Left renal pelvis (tissue), 4 donors: ENCODE data around the gene PLA2G6. TPM values are rescaled to one million over a fixed set of nuclear protein-coding genes. Genes with fewer than 3 reads are reported as not detected.
"Not testable (repeated sequence)": the region's sequence is repeated elsewhere in the genome, so short reads cannot be mapped to it uniquely, and the experiment has no call there.

Experiments
- DNase-seq, 4 donors: peaks; one replicate each; pipeline ENCODE4 v3.0.0-alpha.2; 2013; ENCODE audit warnings: low read depth in 4 of 4, low spot score in 3 of 4
- polyA plus RNA-seq, 4 donors: library from polyadenylated mRNA; unstranded; fragments of 120-200 nt; gene quantifications; one replicate each; pipeline ENCODE4 v1.2.1, GENCODE V29; 2013; ENCODE audit not compliant: insufficient read length in 4 of 4

The PLA2G6 gene
- polyA plus RNA-seq, 4 donors: 29.6 to 66.9 (median 35.2) TPM

GRCh38 chr22:38089474-38089851 is 92.2 kb downstream of the PLA2G6 start:
- no peak for DNase-seq

- DNase-seq: no peak
Measured at GRCh38 chr22:38088629-38089473, 92.8 kb downstream of the PLA2G6 start.

GRCh38 chr22:38087855-38088254 is 93.8 kb downstream of the PLA2G6 start:
- no peak for DNase-seq

- DNase-seq: no peak
Measured at GRCh38 chr22:38086942-38087341, 94.7 kb downstream of the PLA2G6 start.

GRCh38 chr22:38086001-38086845 is 95.4 kb downstream of the PLA2G6 start:
- DNase-seq: no peak

- DNase-seq: no peak
Measured at GRCh38 chr22:38085501-38085900, 96.1 kb downstream of the PLA2G6 start.

- no peak for DNase-seq
Measured at GRCh38 chr22:38085056-38085455, 96.6 kb downstream of the PLA2G6 start.

- no peak for DNase-seq
Measured at GRCh38 chr22:38083931-38084631, 97.5 kb downstream of the PLA2G6 start, which contains the start of gene SLC16A8. Gene SLC16A8, minus strand, starts transcription at chr22:38084184. Its CDS starts 1,311 bp downstream, at chr22:38082873.

GRCh38 chr22:38082986-38083710 is 98.5 kb downstream of the PLA2G6 start:
- DNase-seq: no peak

- no peak for DNase-seq
Measured at GRCh38 chr22:38081941-38082828, 99.4 kb downstream of the PLA2G6 start.

GRCh38 chr22:38081636-38081940 is 100.0 kb downstream of the PLA2G6 start:
- no peak for DNase-seq

GRCh38 chr22:38080850-38081635 is 100.6 kb downstream of the PLA2G6 start:
- no peak for DNase-seq

- no peak for DNase-seq
Measured at GRCh38 chr22:38080474-38080849, 101.2 kb downstream of the PLA2G6 start.

- DNase-seq: no peak
Measured at GRCh38 chr22:38079804-38080203, 101.8 kb downstream of the PLA2G6 start.

GRCh38 chr22:38079208-38079607 is 102.4 kb downstream of the PLA2G6 start:
- not testable (repeated sequence) for DNase-seq

GRCh38 chr22:38078046-38078840 is 103.4 kb downstream of the PLA2G6 start:
- DNase-seq: no peak

- no peak for DNase-seq
Measured at GRCh38 chr22:38077595-38077994, 104.0 kb downstream of the PLA2G6 start.

- no peak for DNase-seq
Measured at GRCh38 chr22:38077096-38077495, 104.5 kb downstream of the PLA2G6 start.
